Measurements from ENCODE around the gene ALDH1A2.

- TF ChIP-seq CTCF (IDR thresholded peaks at IDR 0.05) (no peak), POLR2A (IDR thresholded peaks at IDR 0.05) (no peak)
These were observed 141.8 kb downstream of the ALDH1A2 start for GRCh38 chr15:57923750-57924149.

All from right lobe of liver (tissue), 4 donors.